ENCODE results near the gene SHH.

SHH gene

DNA sequence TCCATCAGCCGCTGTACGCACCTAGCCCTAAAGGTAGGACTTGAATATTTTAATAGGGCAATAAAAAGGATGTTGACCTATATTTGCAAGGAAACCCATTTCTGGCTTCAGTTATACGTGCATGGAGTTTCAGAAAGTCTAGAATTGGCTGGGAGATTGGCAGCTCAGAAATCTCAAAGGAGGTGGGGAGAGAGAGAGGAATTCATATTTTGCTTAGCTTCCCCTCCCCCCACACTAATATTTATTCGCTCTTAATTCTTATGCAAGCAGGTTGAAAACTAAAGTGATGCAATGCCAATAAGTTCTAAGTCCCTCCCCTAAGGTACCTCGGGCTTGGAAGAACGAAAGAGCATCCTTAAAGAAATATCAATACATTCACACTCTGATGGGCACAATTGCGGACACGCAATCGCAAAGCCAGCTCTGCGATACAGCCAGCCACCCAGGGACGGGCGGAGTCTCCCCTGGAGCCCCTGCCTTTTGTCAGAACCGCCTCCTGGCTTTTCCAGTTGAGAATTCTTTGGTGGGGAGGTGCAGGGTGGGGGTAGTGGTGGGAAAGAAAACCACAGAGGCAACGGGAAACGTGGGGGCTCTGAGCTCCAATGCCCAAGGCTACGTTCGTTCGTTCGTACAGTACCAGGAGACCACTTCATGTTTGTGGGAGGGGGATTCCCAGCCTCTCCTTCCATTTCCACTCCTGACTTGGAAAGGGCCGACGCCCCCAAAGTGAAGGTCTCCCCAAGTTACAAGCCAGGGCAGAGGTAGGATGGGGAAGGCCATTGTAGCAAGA, 1.3 kb downstream of the SHH start:
- no peak for DNase-seq (ENCODE audit: low read depth)
- TF ChIP-seq, protein P1, sequence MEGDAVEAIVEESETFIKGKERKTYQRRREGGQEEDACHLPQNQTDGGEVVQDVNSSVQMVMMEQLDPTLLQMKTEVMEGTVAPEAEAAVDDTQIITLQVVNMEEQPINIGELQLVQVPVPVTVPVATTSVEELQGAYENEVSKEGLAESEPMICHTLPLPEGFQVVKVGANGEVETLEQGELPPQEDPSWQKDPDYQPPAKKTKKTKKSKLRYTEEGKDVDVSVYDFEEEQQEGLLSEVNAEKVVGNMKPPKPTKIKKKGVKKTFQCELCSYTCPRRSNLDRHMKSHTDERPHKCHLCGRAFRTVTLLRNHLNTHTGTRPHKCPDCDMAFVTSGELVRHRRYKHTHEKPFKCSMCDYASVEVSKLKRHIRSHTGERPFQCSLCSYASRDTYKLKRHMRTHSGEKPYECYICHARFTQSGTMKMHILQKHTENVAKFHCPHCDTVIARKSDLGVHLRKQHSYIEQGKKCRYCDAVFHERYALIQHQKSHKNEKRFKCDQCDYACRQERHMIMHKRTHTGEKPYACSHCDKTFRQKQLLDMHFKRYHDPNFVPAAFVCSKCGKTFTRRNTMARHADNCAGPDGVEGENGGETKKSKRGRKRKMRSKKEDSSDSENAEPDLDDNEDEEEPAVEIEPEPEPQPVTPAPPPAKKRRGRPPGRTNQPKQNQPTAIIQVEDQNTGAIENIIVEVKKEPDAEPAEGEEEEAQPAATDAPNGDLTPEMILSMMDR (IDR thresholded peaks at IDR 0.05; ENCODE audit: control insufficient read depth, insufficient read depth, low read depth, low read length, missing control alignments), result no peak
- H3K4me3 ChIP-seq (ENCODE audit: control insufficient read depth, low read depth, low read length), result no peak overlapping the region

DNA sequence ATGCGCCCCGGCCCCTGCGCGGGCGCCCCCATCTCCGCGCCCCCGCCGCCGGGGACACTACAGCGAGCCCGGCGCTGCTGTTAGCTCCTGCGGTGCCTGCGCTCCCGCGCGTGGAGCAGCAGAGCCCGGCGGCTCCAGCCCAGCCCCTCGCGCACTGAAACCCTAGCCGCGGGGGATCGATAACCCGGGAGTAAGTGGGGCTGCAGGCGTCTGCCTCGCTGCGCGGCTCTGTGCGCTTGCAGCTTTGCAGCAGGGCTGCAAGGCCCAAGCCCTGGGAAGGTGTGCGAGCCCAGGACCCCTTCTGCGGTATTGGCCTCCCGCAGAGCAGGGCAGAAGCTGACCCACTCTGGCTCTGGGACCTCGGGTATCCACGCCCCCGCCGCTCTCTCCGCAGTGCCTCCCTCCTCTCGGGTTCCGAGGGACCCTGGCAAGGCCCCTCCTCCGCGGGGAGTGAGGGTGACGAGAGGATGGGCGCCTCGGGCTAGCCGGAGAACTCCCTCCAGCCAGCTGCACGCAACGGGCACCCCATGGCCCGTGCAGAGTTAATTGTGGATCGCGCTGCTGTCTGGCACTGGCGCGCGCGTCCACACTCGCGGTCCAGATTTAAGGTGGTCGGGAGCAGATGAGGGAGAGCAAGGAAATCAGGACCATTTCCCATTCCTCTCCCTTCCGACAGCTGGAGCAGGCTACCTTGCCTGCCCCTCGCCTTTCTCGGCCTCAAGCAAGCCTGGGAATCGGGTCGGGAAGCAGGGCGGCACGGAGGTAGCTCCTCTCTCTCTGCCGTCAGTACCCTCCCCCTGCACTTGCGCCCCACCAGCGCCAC, 2.1 kb downstream of the SHH start:
- TF ChIP-seq, protein P1 (IDR thresholded peaks at IDR 0.05; ENCODE audit: control insufficient read depth, insufficient read depth, low read depth, low read length, missing control alignments), result no peak
- no peak for DNase-seq (ENCODE audit: low read depth)
- no peak overlapping the region for H3K4me3 ChIP-seq (ENCODE audit: control insufficient read depth, low read depth, low read length)

DNA sequence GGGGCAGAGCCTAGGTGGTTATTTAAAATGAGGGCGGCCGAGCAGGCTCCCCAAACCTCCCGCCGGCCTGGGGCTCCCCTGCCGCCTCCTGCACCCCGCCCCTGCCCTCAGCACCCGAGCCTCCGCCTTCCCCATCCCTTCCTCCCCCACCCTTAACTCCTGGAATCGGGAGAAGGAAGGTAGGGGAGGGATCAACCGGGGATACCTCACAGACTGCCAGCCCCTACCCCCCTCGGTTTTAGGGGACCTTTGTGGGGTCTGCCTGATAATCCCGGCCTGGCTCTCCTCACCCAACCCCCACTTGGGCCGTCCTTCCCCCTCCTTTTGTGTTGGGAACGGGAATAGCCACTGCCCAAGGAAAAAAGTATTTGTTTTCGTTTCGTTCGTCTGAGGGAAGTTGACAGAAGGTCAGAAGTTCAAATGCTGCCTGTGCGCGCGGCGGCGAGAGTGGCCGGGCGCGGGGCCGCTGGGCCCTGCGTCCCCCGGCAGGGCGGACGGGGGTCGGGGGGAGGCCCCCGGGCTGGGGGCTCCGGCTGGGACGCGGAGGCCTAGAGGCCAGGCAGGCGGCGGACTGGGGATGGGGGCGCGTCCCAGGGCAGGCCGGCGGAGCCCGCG, 2.8 kb downstream of the SHH start:
- DNase-seq (ENCODE audit: low read depth), result no peak
- TF ChIP-seq, protein P1 (IDR thresholded peaks at IDR 0.05; ENCODE audit: control insufficient read depth, insufficient read depth, low read depth, low read length, missing control alignments), result no peak
- no peak overlapping the region for H3K4me3 ChIP-seq (ENCODE audit: control insufficient read depth, low read depth, low read length)

GRCh38 chr7:155808549-155809331, 3.5 kb downstream of the SHH start:
- H3K4me3 ChIP-seq (ENCODE audit: control insufficient read depth, low read depth, low read length), result no peak overlapping the region
- TF ChIP-seq, protein P1 (IDR thresholded peaks at IDR 0.05; ENCODE audit: control insufficient read depth, insufficient read depth, low read depth, low read length, missing control alignments), result no peak
- DNase-seq (ENCODE audit: low read depth), result no peak

DNA sequence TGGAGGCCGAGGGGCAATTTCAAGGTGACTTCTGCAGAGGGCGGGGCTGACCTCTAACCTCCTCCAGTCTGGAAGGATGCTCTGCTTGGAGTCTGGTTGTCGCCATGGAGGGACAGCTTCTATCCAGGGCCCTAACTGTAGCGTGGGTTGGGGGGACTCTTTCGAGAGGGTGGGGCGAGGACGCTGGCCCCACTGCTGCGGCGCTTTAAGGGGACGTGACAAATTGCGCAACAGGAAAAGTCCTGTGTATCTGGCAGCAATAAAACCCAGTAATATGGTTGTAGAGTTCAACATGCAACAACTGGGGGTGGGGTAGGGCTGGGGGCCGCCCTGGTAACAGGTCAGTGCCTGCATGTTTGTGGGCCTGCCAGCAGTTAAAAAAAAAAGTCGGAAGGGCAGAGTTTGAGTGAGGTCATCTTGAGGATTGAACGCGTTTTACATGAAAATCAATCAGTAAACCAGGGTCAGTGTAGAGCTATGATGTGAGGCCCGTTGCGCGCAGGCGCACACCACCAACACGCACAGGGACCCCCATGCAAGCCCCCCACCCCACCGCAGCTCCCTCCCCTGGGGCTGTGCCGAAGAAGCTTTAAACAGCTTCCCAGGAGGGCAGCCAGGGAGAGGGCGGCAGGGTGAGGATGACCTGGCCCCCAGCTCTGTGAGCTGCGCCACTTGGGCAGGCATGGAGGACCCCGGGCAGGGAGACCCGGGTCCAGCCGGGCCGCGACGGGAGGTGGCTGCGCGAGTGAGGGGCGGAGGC, 4.3 kb downstream of the SHH start:
- TF ChIP-seq, protein P1 (IDR thresholded peaks at IDR 0.05; ENCODE audit: control insufficient read depth, insufficient read depth, low read depth, low read length, missing control alignments), result no peak
- DNase-seq (ENCODE audit: low read depth), result no peak
- H3K4me3 ChIP-seq (ENCODE audit: control insufficient read depth, low read depth, low read length), result no peak overlapping the region

Measured in AG09309 (cell line).